ENCODE results near the gene DPPA3. TPM values are rescaled to one million over a fixed set of nuclear protein-coding genes. Genes with fewer than 3 reads are reported as not detected.
"Not testable (repeated sequence)": the region's sequence is repeated elsewhere in the genome, so short reads cannot be mapped to it uniquely, and the experiment has no call there.

Gene DPPA3
- total and polyA plus RNA-seq, 8 donors, result not detected

DNA sequence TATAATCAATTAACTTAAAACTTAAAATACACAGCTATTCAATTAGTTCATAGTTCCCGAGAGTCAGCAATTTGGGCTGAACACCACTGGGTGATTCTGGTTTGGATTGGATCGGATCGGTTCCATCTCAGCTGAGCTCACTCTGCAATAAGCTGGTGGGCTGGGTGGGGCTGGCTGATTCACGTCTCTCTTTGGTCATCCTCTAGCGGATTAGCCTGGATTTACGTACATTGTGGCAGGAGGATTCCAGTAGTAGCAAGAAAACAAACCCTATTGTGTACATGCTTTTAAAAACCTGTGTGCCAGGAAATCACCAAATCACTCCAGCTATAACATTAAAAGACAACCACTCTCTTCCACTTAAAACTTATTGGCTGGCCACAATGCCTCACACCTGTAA lies 39.1 kb downstream of the DPPA3 start:
- no peaks in the 10 kb centered on the region for H3K27me3 ChIP-seq
- H3K4me1 ChIP-seq, result no peaks in the 10 kb centered on the region
- TF ChIP-seq, protein P1, sequence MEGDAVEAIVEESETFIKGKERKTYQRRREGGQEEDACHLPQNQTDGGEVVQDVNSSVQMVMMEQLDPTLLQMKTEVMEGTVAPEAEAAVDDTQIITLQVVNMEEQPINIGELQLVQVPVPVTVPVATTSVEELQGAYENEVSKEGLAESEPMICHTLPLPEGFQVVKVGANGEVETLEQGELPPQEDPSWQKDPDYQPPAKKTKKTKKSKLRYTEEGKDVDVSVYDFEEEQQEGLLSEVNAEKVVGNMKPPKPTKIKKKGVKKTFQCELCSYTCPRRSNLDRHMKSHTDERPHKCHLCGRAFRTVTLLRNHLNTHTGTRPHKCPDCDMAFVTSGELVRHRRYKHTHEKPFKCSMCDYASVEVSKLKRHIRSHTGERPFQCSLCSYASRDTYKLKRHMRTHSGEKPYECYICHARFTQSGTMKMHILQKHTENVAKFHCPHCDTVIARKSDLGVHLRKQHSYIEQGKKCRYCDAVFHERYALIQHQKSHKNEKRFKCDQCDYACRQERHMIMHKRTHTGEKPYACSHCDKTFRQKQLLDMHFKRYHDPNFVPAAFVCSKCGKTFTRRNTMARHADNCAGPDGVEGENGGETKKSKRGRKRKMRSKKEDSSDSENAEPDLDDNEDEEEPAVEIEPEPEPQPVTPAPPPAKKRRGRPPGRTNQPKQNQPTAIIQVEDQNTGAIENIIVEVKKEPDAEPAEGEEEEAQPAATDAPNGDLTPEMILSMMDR (IDR thresholded peaks at IDR 0.05), result no peak
- H3K9me3 ChIP-seq, result no peaks in the 10 kb centered on the region
- no peak overlapping the region for H3K27ac ChIP-seq
- intact Hi-C loops (cut with DNase I), result no loop called here
- ATAC-seq (no peak), DNase-seq (no peak)
- no peaks in the 10 kb centered on the region for H3K36me3 ChIP-seq
- H3K4me3 ChIP-seq, result no peak overlapping the region

DNA sequence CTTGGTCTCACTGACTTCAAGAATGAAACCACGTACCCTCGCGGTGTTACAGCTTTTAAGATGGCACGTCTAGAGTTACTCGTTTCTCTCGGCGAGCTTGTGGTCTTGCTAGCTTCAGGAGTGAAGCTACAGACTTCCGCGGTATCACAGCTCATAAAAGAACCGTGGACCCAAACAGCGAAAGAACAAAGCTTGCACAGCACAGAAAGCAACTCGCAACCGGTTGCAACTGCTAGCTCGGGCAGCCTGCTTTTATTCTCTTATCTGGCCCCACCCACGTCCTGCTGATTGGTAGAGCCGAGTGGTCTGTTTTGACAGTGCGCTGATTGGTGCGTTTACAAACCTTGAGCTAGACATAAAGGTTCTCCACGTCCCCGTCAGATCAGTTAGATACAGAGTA lies 40.2 kb downstream of the DPPA3 start:
- no peaks in the 10 kb centered on the region for H3K27me3 ChIP-seq
- TF ChIP-seq, protein P1 (IDR thresholded peaks at IDR 0.05), result no peak
- no peaks in the 10 kb centered on the region for H3K36me3 ChIP-seq
- H3K4me1 ChIP-seq, result no peaks in the 10 kb centered on the region
- ATAC-seq (no peak), DNase-seq (no peak)
- H3K27ac ChIP-seq, result no peak overlapping the region
- H3K4me3 ChIP-seq, result no peak overlapping the region
- no peaks in the 10 kb centered on the region for H3K9me3 ChIP-seq
- intact Hi-C loops (cut with DNase I), result no loop called here

DNA sequence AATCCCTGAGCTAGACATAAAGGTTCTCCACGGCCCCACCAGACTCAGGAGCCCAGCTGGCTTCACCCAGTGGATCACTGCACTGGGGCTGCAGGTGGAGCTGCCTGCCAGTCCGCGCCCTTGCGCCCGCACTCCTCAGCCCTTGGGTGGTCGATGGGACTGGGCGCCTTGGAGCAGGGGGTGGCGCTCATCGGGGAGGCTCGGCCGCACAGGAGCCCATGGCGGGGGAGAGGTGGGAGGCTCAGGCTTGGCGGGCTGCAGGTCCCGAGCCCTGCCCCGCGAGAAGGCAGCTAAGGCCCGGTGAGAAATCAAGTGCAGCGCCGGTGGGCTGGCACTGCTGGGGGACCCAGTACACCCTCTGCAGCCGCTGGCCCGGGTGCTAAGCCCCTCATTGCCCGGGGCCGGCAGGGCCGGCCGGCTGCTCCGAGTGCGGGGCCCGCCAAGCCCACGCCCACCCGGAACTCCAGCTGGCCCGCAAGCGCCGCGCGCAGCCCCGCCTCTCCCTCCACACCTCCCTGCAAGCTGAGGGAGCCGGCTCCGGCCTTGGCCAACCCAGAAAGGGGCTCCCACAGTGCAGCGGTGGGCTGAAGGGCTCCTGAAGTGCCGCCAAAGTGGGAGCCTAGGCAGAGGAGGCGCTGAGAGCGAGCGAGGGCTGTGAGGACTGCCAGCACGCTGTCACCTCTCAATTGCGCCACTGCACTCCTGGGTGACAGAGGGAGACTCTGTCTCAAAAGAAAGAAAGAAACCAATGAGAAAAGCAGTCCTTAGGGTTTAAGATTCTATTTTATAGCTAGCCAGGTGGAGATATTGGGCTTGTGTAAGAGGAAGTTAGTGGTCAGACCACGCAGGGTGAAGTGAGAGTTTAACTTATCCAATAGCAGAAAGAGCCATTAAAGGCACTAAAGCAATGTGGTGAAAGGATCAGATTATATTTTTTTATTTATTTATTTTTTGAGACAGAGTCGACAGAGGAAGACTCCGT lies 41.0 kb downstream of the DPPA3 start:
- H3K9me3 ChIP-seq; H3K4me3 ChIP-seq; DNase-seq; H3K27me3 ChIP-seq; H3K27ac ChIP-seq; H3K36me3 ChIP-seq; ATAC-seq; intact Hi-C loops (cut with DNase I); H3K4me1 ChIP-seq: not testable (repeated sequence)

DNA sequence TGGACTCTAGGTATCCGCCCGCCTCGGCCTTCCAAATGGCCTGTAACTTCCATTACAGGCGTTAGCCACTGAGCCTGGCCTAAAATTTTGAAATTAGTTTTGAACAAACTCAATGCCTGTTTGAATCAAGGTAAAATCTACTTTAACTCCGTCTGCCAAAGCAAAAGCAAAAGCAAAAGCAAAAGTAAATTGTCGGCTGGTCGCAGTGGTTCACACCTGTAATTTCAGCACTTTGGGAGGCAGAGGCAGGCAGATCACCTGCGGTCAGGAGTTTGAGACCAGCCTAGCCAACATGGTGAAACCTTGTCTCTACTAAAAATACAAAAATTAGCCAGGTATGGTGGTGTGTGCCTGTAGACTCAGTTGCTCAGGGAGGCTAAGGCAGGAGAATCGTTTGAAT lies 44.4 kb downstream of the DPPA3 start:
- H3K27ac ChIP-seq; H3K27me3 ChIP-seq; H3K9me3 ChIP-seq; intact Hi-C loops (cut with DNase I); ATAC-seq; H3K36me3 ChIP-seq; H3K4me3 ChIP-seq; H3K4me1 ChIP-seq; DNase-seq: not testable (repeated sequence)

DNA sequence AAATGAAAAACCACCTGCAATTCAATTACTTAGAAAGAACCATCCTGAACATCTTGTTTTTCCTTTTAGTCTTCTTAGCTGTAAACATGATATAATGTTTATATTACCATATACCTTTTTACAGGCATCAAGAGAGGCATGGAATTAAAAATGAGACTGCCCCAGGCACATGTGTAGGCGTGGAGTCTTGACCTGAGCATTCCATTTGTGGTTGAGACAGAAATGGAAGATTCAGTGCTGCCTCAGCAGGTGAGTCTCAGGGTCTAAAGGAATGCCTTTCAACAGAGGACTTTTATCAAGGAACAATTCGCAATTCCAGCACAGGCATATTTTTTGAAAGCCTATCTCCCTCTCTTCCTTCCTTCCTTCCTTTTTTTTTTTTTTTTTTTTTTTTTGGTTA lies 45.8 kb downstream of the DPPA3 start:
- ATAC-seq (no peak), DNase-seq (no peak)
- Histone ChIP-seq H3K9me3 (no peaks in the 10 kb centered on the region), H3K36me3 (no peaks in the 10 kb centered on the region), H3K4me3 (no peak overlapping the region), H3K27ac (no peak overlapping the region), H3K4me1 (no peaks in the 10 kb centered on the region), H3K27me3 (no peaks in the 10 kb centered on the region)
- intact Hi-C loops (cut with DNase I), result no loop called here
- TF ChIP-seq, protein P1 (IDR thresholded peaks at IDR 0.05), result no peak

DNA sequence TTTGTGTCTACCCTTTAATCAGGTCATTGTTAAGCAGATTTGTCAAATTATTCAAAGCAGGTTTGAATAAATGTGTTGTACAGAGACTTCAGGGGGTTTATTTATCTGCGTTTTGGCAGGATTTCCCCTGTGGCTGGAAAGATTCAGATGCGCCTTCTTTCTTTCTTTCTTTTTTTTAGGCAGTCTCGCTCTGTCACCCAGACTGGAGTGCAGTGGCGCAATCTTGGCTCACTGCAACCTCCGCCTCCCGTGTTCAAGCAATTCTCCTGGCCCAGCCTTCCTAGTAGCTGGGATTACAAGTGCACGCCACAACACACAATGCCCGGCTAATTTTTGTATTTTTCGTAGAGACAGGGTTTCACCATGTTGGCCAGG lies 47.5 kb downstream of the DPPA3 start:
- no peaks in the 10 kb centered on the region for H3K27me3 ChIP-seq
- intact Hi-C loops (cut with DNase I), result no loop called here
- no peaks in the 10 kb centered on the region for H3K36me3 ChIP-seq
- TF ChIP-seq, protein P1 (IDR thresholded peaks at IDR 0.05), result no peak
- no peaks in the 10 kb centered on the region for H3K4me1 ChIP-seq
- H3K27ac ChIP-seq, result no peak overlapping the region
- no peak overlapping the region for H3K4me3 ChIP-seq
- no peaks in the 10 kb centered on the region for H3K9me3 ChIP-seq
- peak in 1 of 4 donors; percentile 4 for DNase-seq
- no peak for ATAC-seq

Other genes starting within 250 kb of the DPPA3 start
- 1,000 to 10,000 TPM in 1 of 2 donors, 100 to 1,000 TPM in 1; 235 to 1,041 TPM for gene CD163, start 207.7 kb upstream of the DPPA3 start, total RNA-seq
- 10 to 100 TPM; 14.1 to 22.7 (median 15.9) TPM for gene CD163, start 207.7 kb upstream of the DPPA3 start, polyA plus RNA-seq (ENCODE audit: insufficient read length in 6 of 6)
- gene APOBEC1, start 45.5 kb upstream of the DPPA3 start, total RNA-seq, result not detected
- not detected for gene APOBEC1, start 45.5 kb upstream of the DPPA3 start, polyA plus RNA-seq (ENCODE audit: insufficient read length in 6 of 6)
- under 1 TPM in 1 of 2 donors, not detected in 1; 0.52 TPM for gene GDF3, start 15.7 kb upstream of the DPPA3 start, total RNA-seq
- gene GDF3, start 15.7 kb upstream of the DPPA3 start, polyA plus RNA-seq (ENCODE audit: insufficient read length in 6 of 6), result not detected
- not detected for gene CLEC4C, start 35.9 kb downstream of the DPPA3 start, total RNA-seq
- gene CLEC4C, start 35.9 kb downstream of the DPPA3 start, polyA plus RNA-seq (ENCODE audit: insufficient read length in 6 of 6), result under 1 TPM in 5 of 6 donors, not detected in 1; 0.15 to 0.37 (median 0.20) TPM
- not detected for gene NANOGNB, start 53.8 kb downstream of the DPPA3 start, total RNA-seq
- gene NANOGNB, start 53.8 kb downstream of the DPPA3 start, polyA plus RNA-seq (ENCODE audit: insufficient read length in 6 of 6), result not detected
- under 1 TPM; 0.06 to 0.21 TPM for gene NANOG, start 78.0 kb downstream of the DPPA3 start, total RNA-seq
- gene NANOG, start 78.0 kb downstream of the DPPA3 start, polyA plus RNA-seq (ENCODE audit: insufficient read length in 6 of 6), result under 1 TPM; 0.10 to 0.39 (median 0.23) TPM
- 1 to 10 TPM in 1 of 2 donors, under 1 TPM in 1; 0.10 to 2.5 TPM for gene SLC2A14, start 161.5 kb downstream of the DPPA3 start, total RNA-seq
- under 1 TPM; 0.37 to 0.94 (median 0.73) TPM for gene SLC2A14, start 161.5 kb downstream of the DPPA3 start, polyA plus RNA-seq (ENCODE audit: insufficient read length in 6 of 6)
- 100 to 1,000 TPM in 1 of 2 donors, 10 to 100 TPM in 1; 83.2 to 149 TPM for gene SLC2A3, start 224.8 kb downstream of the DPPA3 start, total RNA-seq
- gene SLC2A3, start 224.8 kb downstream of the DPPA3 start, polyA plus RNA-seq (ENCODE audit: insufficient read length in 6 of 6), result 10 to 100 TPM; 30.9 to 60.9 (median 34.6) TPM

Measured in left lung (tissue), 10 donors.